HEK293 (cell line): Measurements from ENCODE around the gene WNT8B.

Source experiments
- CTCF ChIA-PET: fragments of 350-600 bp; formaldehyde crosslinking; extraction: SDS; loops from one replicate; lab custom pipeline; 2021; ENCODE audit warnings: antibody characterized with exemption; lab: Yijun Ruan, JAX
- POLR2A ChIA-PET: fragments of 300-600 bp; formaldehyde crosslinking; extraction: SDS; loops from one replicate; lab custom pipeline; 2020; ENCODE audit warnings: antibody characterized with exemption, inconsistent platforms; lab: Yijun Ruan, JAX
- H3K27ac ChIP-seq: fragments of 200-500 bp; sonication (Bioruptor generic); 2 replicates; pipeline ENCODE4 v1.5.1; 2014; ENCODE audit warnings: low read depth, low read length, control low read depth, inconsistent platforms; ENCODE audit errors: extremely low read depth
- H3K36me3 ChIP-seq, 2 experiments: fragments of 200-500 bp in 1 of 2; sonication (Bioruptor generic) in 1 of 2; 1 replicate in 1 of 2; 2 replicates in 1 of 2; pipeline ENCODE4 v1.5.1; 2014 to 2017; ENCODE audit warnings: inconsistent platforms in 2 of 2, low read length in 2 of 2; ENCODE audit not compliant: control insufficient read depth in 2 of 2, insufficient read depth in 1 of 2
- H3K4me1 ChIP-seq: fragments of 200-500 bp; sonication (Bioruptor generic); 2 replicates; pipeline ENCODE4 v1.5.1; 2014; ENCODE audit warnings: mild to moderate bottlenecking, low read length, inconsistent platforms; ENCODE audit not compliant: control insufficient read depth, insufficient read depth
- H3K4me3 ChIP-seq: 2 replicates; pipeline ENCODE4 v1.5.1; 2011; ENCODE audit warnings: low read depth, mild to moderate bottlenecking, control low read depth, low read length, moderate library complexity
- H3K9me3 ChIP-seq: fragments of 200-500 bp; sonication (Bioruptor generic); 2 replicates; pipeline ENCODE4 v1.5.1; 2014; ENCODE audit warnings: low read depth, low read length, inconsistent platforms; ENCODE audit not compliant: control insufficient read depth, insufficient read depth
- GLI2 ChIP-seq: fragments of 450-650 bp; formaldehyde crosslinking; IDR thresholded peaks from 2 replicates; pipeline ENCODE4; 2017; ENCODE audit warnings: missing biosample characterization, missing genetic modification characterization, low read depth, borderline replicate concordance
- GLIS2 ChIP-seq: fragments of 450-650 bp; formaldehyde crosslinking; IDR thresholded peaks from 2 replicates; pipeline ENCODE4 v1.5.1; 2016; ENCODE audit warnings: missing biosample characterization, missing genetic modification characterization
- HOXC10 ChIP-seq: sonication (generic); formaldehyde crosslinking; IDR thresholded peaks from 2 replicates; pipeline ENCODE4 v1.8.1; 2023; ENCODE audit warnings: mild to moderate bottlenecking, missing genetic modification reagents
- KLF7 ChIP-seq: fragments of 450-650 bp; formaldehyde crosslinking; IDR thresholded peaks from 2 replicates; pipeline ENCODE4 v1.5.1; 2016; ENCODE audit warnings: missing biosample characterization, missing genetic modification characterization, borderline replicate concordance
- OSR2 ChIP-seq: fragments of 450-650 bp; formaldehyde crosslinking; IDR thresholded peaks from 2 replicates; pipeline ENCODE4 v1.5.1; 2016; ENCODE audit warnings: missing biosample characterization, missing genetic modification characterization
- ZBTB1 ChIP-seq: fragments of 450-650 bp; formaldehyde crosslinking; IDR thresholded peaks from 2 replicates; pipeline ENCODE4 v1.5.1; 2016; ENCODE audit warnings: missing biosample characterization, missing genetic modification characterization
- ZNF146 ChIP-seq: fragments of 450-650 bp; formaldehyde crosslinking; IDR thresholded peaks from 2 replicates; pipeline ENCODE4 v1.5.1; 2016; ENCODE audit warnings: missing biosample characterization, missing genetic modification characterization
- ZNF16 ChIP-seq: fragments of 450-650 bp; formaldehyde crosslinking; IDR thresholded peaks from 2 replicates; pipeline ENCODE4 v1.5.1; 2016; ENCODE audit warnings: low read depth, missing biosample characterization, missing genetic modification characterization
- ZNF169 ChIP-seq: fragments of 450-650 bp; formaldehyde crosslinking; IDR thresholded peaks from 2 replicates; pipeline ENCODE4 v1.5.1; 2016; ENCODE audit warnings: missing biosample characterization, missing genetic modification characterization
- ZNF175 ChIP-seq: fragments of 450-650 bp; formaldehyde crosslinking; IDR thresholded peaks from 2 replicates; pipeline ENCODE4 v1.5.1; 2016; ENCODE audit warnings: missing biosample characterization, missing genetic modification characterization
- ZNF214 ChIP-seq: fragments of 450-650 bp; formaldehyde crosslinking; IDR thresholded peaks from 2 replicates; pipeline ENCODE4 v1.5.1; 2017; ENCODE audit warnings: missing biosample characterization, mild to moderate bottlenecking, missing genetic modification characterization, borderline replicate concordance
- ZNF24 ChIP-seq: fragments of 450-650 bp; formaldehyde crosslinking; IDR thresholded peaks from 2 replicates; pipeline ENCODE4 v1.5.1; 2016; ENCODE audit warnings: missing biosample characterization, missing genetic modification characterization
- ZNF248 ChIP-seq: fragments of 450-650 bp; formaldehyde crosslinking; IDR thresholded peaks from 2 replicates; pipeline ENCODE4 v1.5.1; 2017; ENCODE audit warnings: missing biosample characterization, missing genetic modification characterization
- ZNF341 ChIP-seq: fragments of 450-650 bp; formaldehyde crosslinking; IDR thresholded peaks from 2 replicates; pipeline ENCODE4; 2016; ENCODE audit warnings: low read depth, missing biosample characterization, missing genetic modification characterization
- ZNF404 ChIP-seq: fragments of 450-650 bp; formaldehyde crosslinking; IDR thresholded peaks from 2 replicates; pipeline ENCODE4 v1.5.1; 2017; ENCODE audit warnings: missing biosample characterization, missing genetic modification characterization
- ZNF48 ChIP-seq: fragments of 450-650 bp; formaldehyde crosslinking; IDR thresholded peaks from 2 replicates; pipeline ENCODE4 v1.5.1; 2016; ENCODE audit warnings: missing biosample characterization, missing genetic modification characterization
- ZNF521 ChIP-seq: fragments of 450-650 bp; formaldehyde crosslinking; IDR thresholded peaks from 2 replicates; pipeline ENCODE4 v1.5.1; 2017; ENCODE audit warnings: missing biosample characterization, mild to moderate bottlenecking, missing genetic modification characterization
- ZNF544 ChIP-seq: fragments of 450-650 bp; formaldehyde crosslinking; IDR thresholded peaks from 2 replicates; pipeline ENCODE4 v1.5.0; 2017; ENCODE audit warnings: missing biosample characterization, missing genetic modification characterization
- ZNF548 ChIP-seq: fragments of 450-650 bp; formaldehyde crosslinking; IDR thresholded peaks from 2 replicates; pipeline ENCODE4 v1.5.1; 2016; ENCODE audit warnings: missing biosample characterization, missing genetic modification characterization
- ZNF560 ChIP-seq: fragments of 450-650 bp; formaldehyde crosslinking; IDR thresholded peaks from 2 replicates; pipeline ENCODE4 v1.5.1; 2017; ENCODE audit warnings: missing biosample characterization, missing genetic modification characterization, borderline replicate concordance
- ZNF571 ChIP-seq: fragments of 450-650 bp; formaldehyde crosslinking; IDR thresholded peaks from 2 replicates; pipeline ENCODE4 v1.5.0; 2017; ENCODE audit warnings: missing biosample characterization, missing genetic modification characterization
- ZNF629 ChIP-seq: fragments of 450-650 bp; formaldehyde crosslinking; IDR thresholded peaks from 2 replicates; pipeline ENCODE4 v1.5.1; 2017; ENCODE audit warnings: missing biosample characterization, missing genetic modification characterization
- ZNF707 ChIP-seq: fragments of 450-650 bp; formaldehyde crosslinking; IDR thresholded peaks from 2 replicates; pipeline ENCODE4 v1.5.1; 2016; ENCODE audit warnings: missing biosample characterization, missing genetic modification characterization
- ZNF785 ChIP-seq: fragments of 450-650 bp; formaldehyde crosslinking; IDR thresholded peaks from 2 replicates; pipeline ENCODE4 v1.5.1; 2016; ENCODE audit warnings: missing biosample characterization, missing genetic modification characterization
- ZNF830 ChIP-seq: fragments of 450-650 bp; IDR thresholded peaks from 2 replicates; pipeline ENCODE4 v1.5.0; 2018; ENCODE audit warnings: missing biosample characterization, missing genetic modification characterization, low read depth, mild to moderate bottlenecking, moderate library complexity
- ZSCAN30 ChIP-seq: fragments of 450-650 bp; IDR thresholded peaks from 2 replicates; pipeline ENCODE4 v1.5.1; 2018; ENCODE audit warnings: missing biosample characterization, mild to moderate bottlenecking, missing genetic modification characterization, moderate library complexity
- TF ChIP-seq, protein P1 (sequence below): fragments of 450-650 bp; formaldehyde crosslinking; IDR thresholded peaks from 2 replicates; pipeline ENCODE4 v1.5.1; 2017; ENCODE audit warnings: missing biosample characterization, missing genetic modification characterization
- TF ChIP-seq, protein P2 (sequence below): fragments of 450-650 bp; formaldehyde crosslinking; IDR thresholded peaks from 2 replicates; pipeline ENCODE4 v1.5.1; 2016; ENCODE audit warnings: missing biosample characterization, missing genetic modification characterization
- TF ChIP-seq, protein P3 (sequence below): fragments of 450-650 bp; formaldehyde crosslinking; IDR thresholded peaks from 2 replicates; pipeline ENCODE4 v1.5.1; 2016; ENCODE audit warnings: missing biosample characterization, missing genetic modification characterization, borderline replicate concordance
- TF ChIP-seq, protein P4 (sequence below): fragments of 450-650 bp; formaldehyde crosslinking; IDR thresholded peaks from 2 replicates; pipeline ENCODE4 v1.5.1; 2016; ENCODE audit warnings: missing biosample characterization, missing genetic modification characterization
- TF ChIP-seq, protein P5 (sequence below): fragments of 450-650 bp; formaldehyde crosslinking; IDR thresholded peaks from 2 replicates; pipeline ENCODE4 v1.5.1; 2016; ENCODE audit warnings: missing biosample characterization, missing genetic modification characterization

Gene WNT8B

DNA sequence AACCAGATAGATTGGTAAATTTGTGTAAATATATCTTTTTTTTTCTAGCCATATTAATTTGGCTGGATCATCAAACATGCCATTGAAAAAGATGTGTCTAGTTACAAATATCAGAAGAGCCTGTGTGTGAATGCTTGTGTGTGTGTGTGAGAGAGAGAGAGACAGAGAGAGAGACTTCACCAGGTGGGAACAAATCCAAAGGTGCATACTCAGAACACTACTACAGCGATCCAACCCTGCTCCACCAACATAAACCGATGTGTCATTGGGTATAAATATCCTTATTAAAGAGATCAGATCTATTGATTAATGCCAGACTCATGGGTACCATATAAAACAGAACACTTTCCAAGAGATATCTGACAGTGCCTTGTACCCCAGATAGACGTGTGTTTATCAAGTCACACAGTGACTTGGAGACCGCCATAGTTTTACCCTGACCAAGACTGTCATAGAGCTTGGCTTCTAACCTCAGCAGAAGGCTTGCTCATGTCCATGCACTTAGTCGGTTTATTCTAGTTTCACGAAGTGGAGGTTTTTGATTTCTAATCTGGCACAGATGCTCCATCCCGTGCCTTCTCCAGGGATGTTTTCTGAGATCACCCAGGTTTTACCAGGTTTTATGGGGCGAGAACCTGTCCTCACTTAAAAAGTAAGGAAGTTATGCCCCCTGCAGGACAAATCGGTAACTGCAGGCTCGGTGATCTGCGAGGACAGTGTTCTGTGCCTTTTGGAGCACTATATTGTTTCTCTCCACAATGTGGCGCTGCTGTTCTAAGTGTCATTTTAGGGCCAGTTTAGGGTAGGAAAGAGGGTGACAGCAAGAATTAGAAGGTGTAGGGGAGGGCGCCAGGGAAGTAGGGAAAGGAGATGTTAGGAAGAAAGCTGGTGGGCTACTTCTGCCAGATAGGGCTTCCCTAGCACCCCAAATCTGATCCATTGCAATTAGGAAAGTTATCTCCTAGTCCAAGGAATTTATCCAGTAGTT is 29.3 kb upstream of the WNT8B start:
- ChIA-PET CTCF (interaction anchor here (0.5 to 7.6 kb wide), 68 partner anchors 10 to 588 kb away, joined by 3 to 342 read pairs (median 5); partner anchors contain the start of genes PKD2L1, SCD and SEC31B), POLR2A (interaction anchor here (0.7 kb wide), 1 partner anchor 88 kb away, joined by 3 read pairs; no protein-coding TSS in a partner anchor)
- no peaks in the 10 kb centered on the region for H3K9me3 ChIP-seq
- no peak overlapping the region for H3K27ac ChIP-seq
- H3K36me3 ChIP-seq, result no peaks in the 10 kb centered on the region
- H3K4me1 ChIP-seq, result no peaks in the 10 kb centered on the region
- no peak overlapping the region for H3K4me3 ChIP-seq
- TF ChIP-seq ZNF544 (tag by site-specific recombination) (no peak), ZNF169 (no peak), ZNF521 (no peak), ZNF404 (tag by site-specific recombination) (no peak), ZNF341 (tag by site-specific recombination) (no peak), ZSCAN30 (peak; percentile 87), ZNF571 (tag by site-specific recombination) (no peak), ZNF707 (tag by site-specific recombination) (no peak), ZNF175 (no peak), KLF7 (tag by site-specific recombination) (no peak), ZNF24 (tag by site-specific recombination) (no peak), ZNF214 (no peak), ZNF560 (tag by site-specific recombination) (no peak), GLI2 (tag by site-specific recombination) (no peak), ZNF785 (tag by site-specific recombination) (no peak), ZNF146 (tag by site-specific recombination) (no peak), ZNF548 (no peak), ZBTB1 (tag by site-specific recombination) (no peak), HOXC10 (CRISPR knock-in tag) (no peak), ZNF830 (tag by site-specific recombination) (no peak), ZNF48 (tag by site-specific recombination) (no peak), GLIS2 (tag by site-specific recombination) (no peak), ZNF629 (tag by site-specific recombination) (peak; percentile 62; the same call in 1 of the 2 replicates), OSR2 (tag by site-specific recombination) (no peak), ZNF16 (tag by site-specific recombination) (no peak), ZNF248 (no peak)
- TF ChIP-seq, protein P1, sequence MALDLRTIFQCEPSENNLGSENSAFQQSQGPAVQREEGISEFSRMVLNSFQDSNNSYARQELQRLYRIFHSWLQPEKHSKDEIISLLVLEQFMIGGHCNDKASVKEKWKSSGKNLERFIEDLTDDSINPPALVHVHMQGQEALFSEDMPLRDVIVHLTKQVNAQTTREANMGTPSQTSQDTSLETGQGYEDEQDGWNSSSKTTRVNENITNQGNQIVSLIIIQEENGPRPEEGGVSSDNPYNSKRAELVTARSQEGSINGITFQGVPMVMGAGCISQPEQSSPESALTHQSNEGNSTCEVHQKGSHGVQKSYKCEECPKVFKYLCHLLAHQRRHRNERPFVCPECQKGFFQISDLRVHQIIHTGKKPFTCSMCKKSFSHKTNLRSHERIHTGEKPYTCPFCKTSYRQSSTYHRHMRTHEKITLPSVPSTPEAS, result peak; percentile 59
- TF ChIP-seq, protein P2, sequence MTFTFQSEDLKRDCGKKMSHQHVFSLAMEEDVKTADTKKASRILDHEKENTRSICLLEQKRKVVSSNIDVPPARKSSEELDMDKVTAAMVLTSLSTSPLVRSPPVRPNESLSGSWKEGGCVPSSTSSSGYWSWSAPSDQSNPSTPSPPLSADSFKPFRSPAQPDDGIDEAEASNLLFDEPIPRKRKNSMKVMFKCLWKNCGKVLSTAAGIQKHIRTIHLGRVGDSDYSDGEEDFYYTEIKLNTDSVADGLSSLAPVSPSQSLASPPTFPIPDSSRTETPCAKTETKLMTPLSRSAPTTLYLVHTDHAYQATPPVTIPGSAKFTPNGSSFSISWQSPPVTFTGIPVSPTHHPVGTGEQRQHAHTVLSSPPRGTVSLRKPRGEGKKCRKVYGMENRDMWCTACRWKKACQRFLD (tag by site-specific recombination), result no peak
- TF ChIP-seq, protein P3, sequence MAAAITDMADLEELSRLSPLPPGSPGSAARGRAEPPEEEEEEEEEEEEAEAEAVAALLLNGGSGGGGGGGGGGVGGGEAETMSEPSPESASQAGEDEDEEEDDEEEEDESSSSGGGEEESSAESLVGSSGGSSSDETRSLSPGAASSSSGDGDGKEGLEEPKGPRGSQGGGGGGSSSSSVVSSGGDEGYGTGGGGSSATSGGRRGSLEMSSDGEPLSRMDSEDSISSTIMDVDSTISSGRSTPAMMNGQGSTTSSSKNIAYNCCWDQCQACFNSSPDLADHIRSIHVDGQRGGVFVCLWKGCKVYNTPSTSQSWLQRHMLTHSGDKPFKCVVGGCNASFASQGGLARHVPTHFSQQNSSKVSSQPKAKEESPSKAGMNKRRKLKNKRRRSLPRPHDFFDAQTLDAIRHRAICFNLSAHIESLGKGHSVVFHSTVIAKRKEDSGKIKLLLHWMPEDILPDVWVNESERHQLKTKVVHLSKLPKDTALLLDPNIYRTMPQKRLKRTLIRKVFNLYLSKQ (tag by site-specific recombination), result no peak
- TF ChIP-seq, protein P4, sequence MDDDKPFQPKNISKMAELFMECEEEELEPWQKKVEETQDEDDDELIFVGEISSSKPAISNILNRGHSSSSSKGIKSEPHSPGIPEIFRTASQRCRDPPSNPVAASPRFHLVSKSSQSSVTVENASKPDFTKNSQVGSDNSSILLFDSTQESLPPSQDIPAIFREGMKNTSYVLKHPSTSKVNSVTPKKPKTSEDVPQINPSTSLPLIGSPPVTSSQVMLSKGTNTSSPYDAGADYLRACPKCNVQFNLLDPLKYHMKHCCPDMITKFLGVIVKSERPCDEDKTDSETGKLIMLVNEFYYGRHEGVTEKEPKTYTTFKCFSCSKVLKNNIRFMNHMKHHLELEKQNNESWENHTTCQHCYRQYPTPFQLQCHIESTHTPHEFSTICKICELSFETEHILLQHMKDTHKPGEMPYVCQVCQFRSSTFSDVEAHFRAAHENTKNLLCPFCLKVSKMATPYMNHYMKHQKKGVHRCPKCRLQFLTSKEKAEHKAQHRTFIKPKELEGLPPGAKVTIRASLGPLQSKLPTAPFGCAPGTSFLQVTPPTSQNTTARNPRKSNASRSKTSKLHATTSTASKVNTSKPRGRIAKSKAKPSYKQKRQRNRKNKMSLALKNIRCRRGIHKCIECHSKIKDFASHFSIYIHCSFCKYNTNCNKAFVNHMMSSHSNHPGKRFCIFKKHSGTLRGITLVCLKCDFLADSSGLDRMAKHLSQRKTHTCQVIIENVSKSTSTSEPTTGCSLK (tag by site-specific recombination), result no peak
- TF ChIP-seq, protein P5, sequence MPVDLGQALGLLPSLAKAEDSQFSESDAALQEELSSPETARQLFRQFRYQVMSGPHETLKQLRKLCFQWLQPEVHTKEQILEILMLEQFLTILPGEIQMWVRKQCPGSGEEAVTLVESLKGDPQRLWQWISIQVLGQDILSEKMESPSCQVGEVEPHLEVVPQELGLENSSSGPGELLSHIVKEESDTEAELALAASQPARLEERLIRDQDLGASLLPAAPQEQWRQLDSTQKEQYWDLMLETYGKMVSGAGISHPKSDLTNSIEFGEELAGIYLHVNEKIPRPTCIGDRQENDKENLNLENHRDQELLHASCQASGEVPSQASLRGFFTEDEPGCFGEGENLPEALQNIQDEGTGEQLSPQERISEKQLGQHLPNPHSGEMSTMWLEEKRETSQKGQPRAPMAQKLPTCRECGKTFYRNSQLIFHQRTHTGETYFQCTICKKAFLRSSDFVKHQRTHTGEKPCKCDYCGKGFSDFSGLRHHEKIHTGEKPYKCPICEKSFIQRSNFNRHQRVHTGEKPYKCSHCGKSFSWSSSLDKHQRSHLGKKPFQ (tag by site-specific recombination), result no peak
